ENCODE measurements around the gene ZNF710. TPM values are rescaled to one million over a fixed set of nuclear protein-coding genes. Genes with fewer than 3 reads are reported as not detected.
A peak's percentile ranks its signal among the peaks of the same experiment; 100 is the strongest.

ZNF710 gene
- total and polyA plus RNA-seq, 2 of the 13 experiments (the other 11 are each of a cell fraction or from before 2014, with no cell fraction given), result 4.7 to 20.6 TPM

DNA sequence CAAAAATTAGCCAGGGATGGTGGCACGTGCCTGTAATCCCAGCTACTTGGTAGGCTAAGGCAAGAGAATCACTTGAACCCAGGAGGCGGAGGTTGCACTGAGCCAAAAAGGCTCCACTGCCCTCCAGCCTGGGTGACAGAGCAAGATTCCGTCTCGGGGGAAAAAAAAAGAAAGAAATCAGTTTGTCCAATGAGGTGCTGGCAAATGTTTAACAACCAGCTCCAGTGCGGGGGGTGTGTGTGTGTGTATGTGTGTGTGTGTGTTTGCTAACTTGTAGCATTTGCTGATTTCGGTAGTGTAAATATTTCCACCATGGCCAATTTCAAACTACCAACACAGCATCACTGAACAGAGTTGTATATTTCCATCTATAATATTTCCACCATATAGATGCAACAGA, 124.9 kb downstream of the ZNF710 start (continued):
- TF ChIP-seq, protein P1, sequence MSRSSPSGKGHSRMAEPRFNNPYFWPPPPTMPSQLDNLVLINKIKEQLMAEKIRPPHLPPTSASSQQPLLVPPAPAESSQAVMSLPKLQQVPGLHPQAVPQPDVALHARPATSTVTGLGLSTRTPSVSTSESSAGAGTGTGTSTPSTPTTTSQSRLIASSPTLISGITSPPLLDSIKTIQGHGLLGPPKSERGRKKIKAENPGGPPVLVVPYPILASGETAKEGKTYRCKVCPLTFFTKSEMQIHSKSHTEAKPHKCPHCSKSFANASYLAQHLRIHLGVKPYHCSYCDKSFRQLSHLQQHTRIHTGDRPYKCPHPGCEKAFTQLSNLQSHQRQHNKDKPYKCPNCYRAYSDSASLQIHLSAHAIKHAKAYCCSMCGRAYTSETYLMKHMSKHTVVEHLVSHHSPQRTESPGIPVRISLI (CRISPR knock-in tag; IDR thresholded peaks at IDR 0.05; ENCODE audit: borderline replicate concordance), result peak; percentile 86; the same call in 1 of the 2 replicates
- TF ChIP-seq JARID2 (CRISPR knock-in tag; IDR thresholded peaks at IDR 0.05; ENCODE audit: insufficient replicate concordance) (no peak), ZBTB38 (CRISPR knock-in tag; IDR thresholded peaks at IDR 0.05) (no peak), FOXA3 (CRISPR knock-in tag; IDR thresholded peaks at IDR 0.05) (peak; percentile 59; the same call in 1 of the 2 replicates), ZMYM4 (CRISPR knock-in tag; IDR thresholded peaks at IDR 0.05) (no peak), ZNF441 (CRISPR knock-in tag; IDR thresholded peaks at IDR 0.05; ENCODE audit: borderline replicate concordance) (peak; percentile 99), ZNF251 (CRISPR knock-in tag; IDR thresholded peaks at IDR 0.05) (no peak), ZNF607 (CRISPR knock-in tag; IDR thresholded peaks at IDR 0.05; ENCODE audit: borderline replicate concordance) (no peak), THAP11 (CRISPR knock-in tag; IDR thresholded peaks at IDR 0.05) (0 out of 2 replicates have a peak, but pooled peaks have one; percentile 9), PAF1 (CRISPR knock-in tag; IDR thresholded peaks at IDR 0.05) (no peak)
- TF ChIP-seq, protein P2, sequence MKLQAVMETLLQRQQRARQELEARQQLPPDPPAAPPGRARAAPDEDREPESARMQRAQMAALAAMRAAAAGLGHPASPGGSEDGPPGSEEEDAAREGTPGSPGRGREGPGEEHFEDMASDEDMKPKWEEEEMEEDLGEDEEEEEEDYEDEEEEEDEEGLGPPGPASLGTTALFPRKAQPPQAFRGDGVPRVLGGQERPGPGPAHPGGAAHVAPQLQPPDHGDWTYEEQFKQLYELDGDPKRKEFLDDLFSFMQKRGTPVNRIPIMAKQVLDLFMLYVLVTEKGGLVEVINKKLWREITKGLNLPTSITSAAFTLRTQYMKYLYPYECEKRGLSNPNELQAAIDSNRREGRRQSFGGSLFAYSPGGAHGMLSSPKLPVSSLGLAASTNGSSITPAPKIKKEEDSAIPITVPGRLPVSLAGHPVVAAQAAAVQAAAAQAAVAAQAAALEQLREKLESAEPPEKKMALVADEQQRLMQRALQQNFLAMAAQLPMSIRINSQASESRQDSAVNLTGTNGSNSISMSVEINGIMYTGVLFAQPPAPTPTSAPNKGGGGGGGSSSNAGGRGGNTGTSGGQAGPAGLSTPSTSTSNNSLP (IDR thresholded peaks at IDR 0.05; ENCODE audit: low read depth, low read length), result no peak
- TF ChIP-seq, protein P3, sequence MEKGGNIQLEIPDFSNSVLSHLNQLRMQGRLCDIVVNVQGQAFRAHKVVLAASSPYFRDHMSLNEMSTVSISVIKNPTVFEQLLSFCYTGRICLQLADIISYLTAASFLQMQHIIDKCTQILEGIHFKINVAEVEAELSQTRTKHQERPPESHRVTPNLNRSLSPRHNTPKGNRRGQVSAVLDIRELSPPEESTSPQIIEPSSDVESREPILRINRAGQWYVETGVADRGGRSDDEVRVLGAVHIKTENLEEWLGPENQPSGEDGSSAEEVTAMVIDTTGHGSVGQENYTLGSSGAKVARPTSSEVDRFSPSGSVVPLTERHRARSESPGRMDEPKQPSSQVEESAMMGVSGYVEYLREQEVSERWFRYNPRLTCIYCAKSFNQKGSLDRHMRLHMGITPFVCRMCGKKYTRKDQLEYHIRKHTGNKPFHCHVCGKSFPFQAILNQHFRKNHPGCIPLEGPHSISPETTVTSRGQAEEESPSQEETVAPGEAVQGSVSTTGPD (CRISPR knock-in tag; IDR thresholded peaks at IDR 0.05), result peak; percentile 80; the same call in 1 of the 2 replicates
- TF ChIP-seq, protein P4, sequence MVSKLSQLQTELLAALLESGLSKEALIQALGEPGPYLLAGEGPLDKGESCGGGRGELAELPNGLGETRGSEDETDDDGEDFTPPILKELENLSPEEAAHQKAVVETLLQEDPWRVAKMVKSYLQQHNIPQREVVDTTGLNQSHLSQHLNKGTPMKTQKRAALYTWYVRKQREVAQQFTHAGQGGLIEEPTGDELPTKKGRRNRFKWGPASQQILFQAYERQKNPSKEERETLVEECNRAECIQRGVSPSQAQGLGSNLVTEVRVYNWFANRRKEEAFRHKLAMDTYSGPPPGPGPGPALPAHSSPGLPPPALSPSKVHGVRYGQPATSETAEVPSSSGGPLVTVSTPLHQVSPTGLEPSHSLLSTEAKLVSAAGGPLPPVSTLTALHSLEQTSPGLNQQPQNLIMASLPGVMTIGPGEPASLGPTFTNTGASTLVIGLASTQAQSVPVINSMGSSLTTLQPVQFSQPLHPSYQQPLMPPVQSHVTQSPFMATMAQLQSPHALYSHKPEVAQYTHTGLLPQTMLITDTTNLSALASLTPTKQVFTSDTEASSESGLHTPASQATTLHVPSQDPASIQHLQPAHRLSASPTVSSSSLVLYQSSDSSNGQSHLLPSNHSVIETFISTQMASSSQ (IDR thresholded peaks at IDR 0.05; ENCODE audit: low read depth), result peak; percentile 74; the same call in 1 of the 2 replicates
- TF ChIP-seq, protein P4 (CRISPR knock-in tag; IDR thresholded peaks at IDR 0.05; ENCODE audit: borderline replicate concordance), result no peak; the same call in 1 of the 2 replicates
- TF ChIP-seq, protein P5, sequence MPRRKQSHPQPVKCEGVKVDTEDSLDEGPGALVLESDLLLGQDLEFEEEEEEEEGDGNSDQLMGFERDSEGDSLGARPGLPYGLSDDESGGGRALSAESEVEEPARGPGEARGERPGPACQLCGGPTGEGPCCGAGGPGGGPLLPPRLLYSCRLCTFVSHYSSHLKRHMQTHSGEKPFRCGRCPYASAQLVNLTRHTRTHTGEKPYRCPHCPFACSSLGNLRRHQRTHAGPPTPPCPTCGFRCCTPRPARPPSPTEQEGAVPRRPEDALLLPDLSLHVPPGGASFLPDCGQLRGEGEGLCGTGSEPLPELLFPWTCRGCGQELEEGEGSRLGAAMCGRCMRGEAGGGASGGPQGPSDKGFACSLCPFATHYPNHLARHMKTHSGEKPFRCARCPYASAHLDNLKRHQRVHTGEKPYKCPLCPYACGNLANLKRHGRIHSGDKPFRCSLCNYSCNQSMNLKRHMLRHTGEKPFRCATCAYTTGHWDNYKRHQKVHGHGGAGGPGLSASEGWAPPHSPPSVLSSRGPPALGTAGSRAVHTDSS (CRISPR knock-in tag; conservative IDR thresholded peaks at IDR 0.05), result no peak
- TF ChIP-seq, protein P6, sequence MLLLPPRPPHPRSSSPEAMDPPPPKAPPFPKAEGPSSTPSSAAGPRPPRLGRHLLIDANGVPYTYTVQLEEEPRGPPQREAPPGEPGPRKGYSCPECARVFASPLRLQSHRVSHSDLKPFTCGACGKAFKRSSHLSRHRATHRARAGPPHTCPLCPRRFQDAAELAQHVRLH (CRISPR knock-in tag; IDR thresholded peaks at IDR 0.05; ENCODE audit: borderline replicate concordance, low read depth), result 0 out of 2 replicates have a peak, but pooled peaks have one; percentile 17
- TF ChIP-seq, protein P7, sequence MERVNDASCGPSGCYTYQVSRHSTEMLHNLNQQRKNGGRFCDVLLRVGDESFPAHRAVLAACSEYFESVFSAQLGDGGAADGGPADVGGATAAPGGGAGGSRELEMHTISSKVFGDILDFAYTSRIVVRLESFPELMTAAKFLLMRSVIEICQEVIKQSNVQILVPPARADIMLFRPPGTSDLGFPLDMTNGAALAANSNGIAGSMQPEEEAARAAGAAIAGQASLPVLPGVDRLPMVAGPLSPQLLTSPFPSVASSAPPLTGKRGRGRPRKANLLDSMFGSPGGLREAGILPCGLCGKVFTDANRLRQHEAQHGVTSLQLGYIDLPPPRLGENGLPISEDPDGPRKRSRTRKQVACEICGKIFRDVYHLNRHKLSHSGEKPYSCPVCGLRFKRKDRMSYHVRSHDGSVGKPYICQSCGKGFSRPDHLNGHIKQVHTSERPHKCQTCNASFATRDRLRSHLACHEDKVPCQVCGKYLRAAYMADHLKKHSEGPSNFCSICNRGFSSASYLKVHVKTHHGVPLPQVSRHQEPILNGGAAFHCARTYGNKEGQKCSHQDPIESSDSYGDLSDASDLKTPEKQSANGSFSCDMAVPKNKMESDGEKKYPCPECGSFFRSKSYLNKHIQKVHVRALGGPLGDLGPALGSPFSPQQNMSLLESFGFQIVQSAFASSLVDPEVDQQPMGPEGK (CRISPR knock-in tag; IDR thresholded peaks at IDR 0.05), result 0 out of 2 replicates have a peak, but pooled peaks have one; percentile 39

Measured in HepG2 (cell line).